ENCODE data around the gene CDC25A.

DNA sequence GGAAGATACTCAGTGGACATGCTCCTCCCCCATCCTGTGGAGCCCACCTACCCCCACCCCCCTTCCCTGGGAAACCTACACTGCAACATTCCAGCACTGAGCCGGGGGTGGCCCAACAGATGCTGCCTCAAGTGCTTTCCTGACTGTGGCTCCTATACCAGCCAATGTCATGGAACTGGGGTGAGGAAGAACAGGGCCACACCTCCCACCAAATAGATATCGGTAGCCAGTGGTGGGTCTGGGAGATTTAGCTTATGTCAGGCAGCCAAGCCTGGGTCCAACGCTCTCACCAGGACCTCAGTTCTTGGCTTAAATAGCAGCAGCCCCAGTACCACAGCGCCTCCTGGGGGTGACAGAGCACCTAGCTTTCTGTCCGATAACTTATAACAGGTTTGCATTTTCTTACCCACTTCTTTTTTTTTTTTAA lies 30.3 kb downstream of the CDC25A start:
- no peak for TF ChIP-seq POLR2A (IDR thresholded peaks at IDR 0.05)
- TF ChIP-seq, protein P1, sequence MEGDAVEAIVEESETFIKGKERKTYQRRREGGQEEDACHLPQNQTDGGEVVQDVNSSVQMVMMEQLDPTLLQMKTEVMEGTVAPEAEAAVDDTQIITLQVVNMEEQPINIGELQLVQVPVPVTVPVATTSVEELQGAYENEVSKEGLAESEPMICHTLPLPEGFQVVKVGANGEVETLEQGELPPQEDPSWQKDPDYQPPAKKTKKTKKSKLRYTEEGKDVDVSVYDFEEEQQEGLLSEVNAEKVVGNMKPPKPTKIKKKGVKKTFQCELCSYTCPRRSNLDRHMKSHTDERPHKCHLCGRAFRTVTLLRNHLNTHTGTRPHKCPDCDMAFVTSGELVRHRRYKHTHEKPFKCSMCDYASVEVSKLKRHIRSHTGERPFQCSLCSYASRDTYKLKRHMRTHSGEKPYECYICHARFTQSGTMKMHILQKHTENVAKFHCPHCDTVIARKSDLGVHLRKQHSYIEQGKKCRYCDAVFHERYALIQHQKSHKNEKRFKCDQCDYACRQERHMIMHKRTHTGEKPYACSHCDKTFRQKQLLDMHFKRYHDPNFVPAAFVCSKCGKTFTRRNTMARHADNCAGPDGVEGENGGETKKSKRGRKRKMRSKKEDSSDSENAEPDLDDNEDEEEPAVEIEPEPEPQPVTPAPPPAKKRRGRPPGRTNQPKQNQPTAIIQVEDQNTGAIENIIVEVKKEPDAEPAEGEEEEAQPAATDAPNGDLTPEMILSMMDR (IDR thresholded peaks at IDR 0.05), result no peak

Data from lower leg skin (tissue), 3 donors.